ENCODE results near the gene LTBP2.

DNA sequence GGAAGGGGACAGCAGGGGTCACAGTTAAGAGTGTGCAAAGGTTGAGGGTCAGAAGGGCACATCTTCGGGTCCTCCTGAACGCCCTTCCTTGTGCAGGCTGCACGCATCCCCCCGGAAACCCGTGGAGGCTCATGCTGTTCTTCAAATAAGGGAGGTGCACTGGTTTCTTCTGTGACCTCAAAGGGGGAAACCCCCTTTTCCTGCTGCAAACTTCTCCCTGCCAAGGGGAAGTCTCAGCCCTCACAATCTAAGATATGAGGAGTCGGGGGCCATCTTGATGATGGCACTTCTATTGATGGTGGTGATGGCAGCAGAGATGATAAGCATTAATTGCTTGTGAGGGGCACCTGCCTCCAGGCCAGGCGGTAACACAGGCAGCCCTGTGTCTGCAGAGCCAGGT, 78.5 kb downstream of the LTBP2 start:
- TF ChIP-seq CTCF (IDR thresholded peaks at IDR 0.05 in 2 of 3, conservative IDR thresholded peaks at IDR 0.05 in 1 of 3; ENCODE audit: borderline replicate concordance in 1 of 3, insufficient read depth in 1 of 3, low read depth in 2 of 3, low read length in 2 of 3) = no peak
- no peak for TF ChIP-seq ZBTB33 (IDR thresholded peaks at IDR 0.05; ENCODE audit: extremely low read depth, insufficient replicate concordance, low read length)
- no peak for TF ChIP-seq POLR2A (IDR thresholded peaks at IDR 0.05; ENCODE audit: borderline replicate concordance, extremely low read depth, insufficient read depth, insufficient read length)
- no peak for TF ChIP-seq RAD21 (IDR thresholded peaks at IDR 0.05; ENCODE audit: low read depth)
- TF ChIP-seq JUND (IDR thresholded peaks at IDR 0.05) = no peak
- no peak for TF ChIP-seq ELF1 (IDR thresholded peaks at IDR 0.05; ENCODE audit: borderline replicate concordance, low read depth)
- no peak for TF ChIP-seq SIN3A (IDR thresholded peaks at IDR 0.05; ENCODE audit: low read depth)
